CD4-positive, alpha-beta T cell (primary cell): ENCODE data around the gene MAP7D1. TPM values are rescaled to one million over a fixed set of nuclear protein-coding genes. Genes with fewer than 3 reads are reported as not detected.
A peak's percentile ranks its signal among the peaks of the same experiment; 100 is the strongest.

ENCODE experiments used
- ATAC-seq: fragments of 200-7000 bp; cut with Tn5 transposase; one replicate; pipeline ENCODE4 v1.10.0; 2022; ENCODE audit warnings: mild to moderate bottlenecking; ENCODE audit not compliant: poor library complexity
- CTCF ChIA-PET: fragments of 350-600 bp; sonication (Branson Sonifier 250); formaldehyde crosslinking; loops from one replicate; lab custom pipeline; 2021; ENCODE audit warnings: antibody characterized with exemption, inconsistent platforms; lab: Charles Lee
- POLR2A ChIA-PET: fragments of 350-600 bp; sonication (Branson Sonifier 250); formaldehyde crosslinking; loops from one replicate; lab custom pipeline; 2021; ENCODE audit warnings: antibody characterized with exemption, inconsistent platforms; lab: Charles Lee
- DNase-seq, 14 experiments: peaks; one replicate each; pipeline ENCODE4 v3.0.0-alpha.2; 2013 to 2020; ENCODE audit warnings: mixed read lengths in 2 of 14
- H3K27ac ChIP-seq, 2 donors: one replicate each; pipeline versions ENCODE4 v1.5.1 to v1.7.0; 2013; ENCODE audit warnings: low read length in 2 of 2, low read depth in 1 of 2, mild to moderate bottlenecking in 1 of 2
- H3K27me3 ChIP-seq, 2 experiments: 1 replicate in 1 of 2; 2 replicates in 1 of 2; pipeline versions ENCODE4 v1.6.1 to v1.7.0; 2013; ENCODE audit warnings: low read length in 2 of 2, control low read depth in 1 of 2, mild to moderate bottlenecking in 1 of 2, moderate library complexity in 1 of 2; ENCODE audit not compliant: insufficient read depth in 2 of 2, control insufficient read depth in 1 of 2
- H3K36me3 ChIP-seq: one replicate; pipeline ENCODE4 v1.6.1; 2013; ENCODE audit warnings: low read length, control low read depth; ENCODE audit not compliant: insufficient read depth
- H3K4me1 ChIP-seq: one replicate; pipeline ENCODE4 v1.6.1; 2013; ENCODE audit warnings: low read length, control low read depth; ENCODE audit not compliant: insufficient read depth
- H3K4me3 ChIP-seq: one replicate; pipeline ENCODE4 v1.5.1; 2013; ENCODE audit warnings: mild to moderate bottlenecking, low read length, moderate library complexity
- H3K9me3 ChIP-seq, 2 experiments: 1 replicate in 1 of 2; 2 replicates in 1 of 2; pipeline versions ENCODE4 v1.6.1 to v1.7.0; 2013; ENCODE audit warnings: low read length in 2 of 2, mild to moderate bottlenecking in 2 of 2, control low read depth in 1 of 2, moderate library complexity in 1 of 2; ENCODE audit not compliant: control insufficient read depth in 1 of 2, insufficient read depth in 1 of 2
- H3K27ac Mint-ChIP-seq: one replicate; pipeline ENCODE4 v1.8.0; 2020; ENCODE audit warnings: mixed read lengths
- H3K27me3 Mint-ChIP-seq: one replicate; pipeline ENCODE4 v1.8.0; 2021; ENCODE audit warnings: mixed read lengths
- H3K36me3 Mint-ChIP-seq: one replicate; pipeline ENCODE4 v1.8.0; 2021; ENCODE audit warnings: low read depth, mixed read lengths
- H3K4me1 Mint-ChIP-seq: one replicate; pipeline ENCODE4 v1.8.0; 2021; ENCODE audit warnings: low read depth, mixed read lengths
- H3K4me3 Mint-ChIP-seq: one replicate; pipeline ENCODE4 v1.8.0; 2020; ENCODE audit warnings: mild to moderate bottlenecking, mixed read lengths
- H3K9me3 Mint-ChIP-seq: one replicate; pipeline ENCODE4 v1.8.0; 2020; ENCODE audit warnings: mixed read lengths
- CTCF ChIP-seq: fragments of 200-600 bp; IDR thresholded peaks from one replicate; pipeline ENCODE4 v1.8.0; 2022; ENCODE audit warnings: antibody characterized with exemption, mild to moderate bottlenecking
- intact Hi-C, 2 experiments: fragments of 100-400 bp; cut with DNase I in 1 of 2; cut with micrococcal nuclease in 1 of 2; formaldehyde crosslinking; loops; one replicate each; pipeline versions ENCODE4 v1.15.1 to v1.9.0; 2023 to 2025; cut with DNase I, micrococcal nuclease
- total RNA-seq, 174 experiments: library from RNA in 2 of 174; stranded (reverse) in 2 of 174; gene quantifications; one replicate each; pipeline ENCODE4 v1.2.3 and lab custom pipeline; 2021 to 2026

Gene MAP7D1
- total RNA-seq, 2 experiments from 2014 or later: 156 to 163 TPM

- Mint-ChIP-seq H3K9me3 (no peaks in the 10 kb centered on the region), H3K27me3 (no peaks in the 10 kb centered on the region), H3K27ac (no peak overlapping the region), H3K4me1 (peaks cover 10% of the 10 kb centered on the region), H3K4me3 (no peak overlapping the region), H3K36me3 (peaks cover 27% of the 10 kb centered on the region)
- Histone ChIP-seq H3K27me3 (no peaks in the 10 kb centered on the region), H3K36me3 (peaks cover 26% of the 10 kb centered on the region), H3K9me3 (no peaks in the 10 kb centered on the region), H3K4me1 (peaks cover 6% of the 10 kb centered on the region), H3K4me3 (no peak overlapping the region), H3K27ac (no peak overlapping the region)
- ATAC-seq (no peak), DNase-seq (no peak)
- TF ChIP-seq CTCF: no peak
- intact Hi-C loops: loop anchor here (1.0 to 2.0 kb wide), 2 partner anchors 33 to 35 kb away; no protein-coding TSS in a partner anchor
- POLR2A ChIA-PET: interaction anchor here (1.2 to 1.8 kb wide), 4 partner anchors 15 to 54 kb away, joined by 3 to 6 read pairs (median 5); partner anchors contain the start of gene TRAPPC3
- CTCF ChIA-PET: interaction anchor here (1.2 to 2.0 kb wide), 4 partner anchors 15 to 152 kb away, joined by 3 to 9 read pairs (median 6); partner anchors contain the start of gene TRAPPC3
These were observed 21.9 kb upstream of the MAP7D1 start for GRCh38 chr1:36134031-36134430.

DNA sequence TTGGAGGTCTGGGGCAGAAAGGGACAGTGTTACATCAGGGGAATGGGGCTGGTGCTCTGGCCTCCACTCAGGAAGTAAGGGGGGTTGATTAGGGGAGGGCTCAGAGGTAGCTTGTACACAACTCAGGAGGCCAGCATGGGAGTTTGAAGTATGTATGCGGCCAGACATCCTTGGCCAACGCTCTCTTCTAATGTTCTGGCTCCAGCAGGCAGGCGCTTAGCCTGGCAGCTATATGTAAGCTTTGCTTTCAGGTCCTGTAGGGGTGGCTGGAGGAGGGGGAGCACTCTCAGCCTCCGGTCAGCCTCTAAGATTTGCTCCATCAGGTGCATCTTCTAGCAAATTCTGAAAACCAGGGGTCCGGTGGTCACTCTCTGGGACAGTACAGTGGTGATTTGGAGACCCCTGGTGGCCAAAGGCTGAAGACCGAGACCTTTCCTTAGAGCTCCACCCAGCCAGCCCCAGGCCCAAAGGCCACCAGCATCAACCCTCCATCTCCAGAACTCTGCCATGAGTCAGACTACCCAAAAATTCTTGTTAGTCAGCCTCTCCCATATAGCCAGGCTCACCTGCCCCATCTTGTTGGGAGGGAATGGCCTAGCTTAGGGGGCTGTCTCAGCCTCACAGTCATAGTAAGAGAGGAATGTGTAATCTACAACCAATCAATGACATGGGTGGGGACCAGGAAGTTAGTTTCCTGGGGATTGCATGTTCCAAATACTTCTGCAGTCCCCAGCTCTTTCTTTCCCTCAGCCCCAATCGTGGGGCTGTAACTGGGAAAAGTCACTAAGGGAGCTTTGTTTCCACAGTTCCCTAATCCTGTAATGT, 21.2 kb upstream of the MAP7D1 start:
- Mint-ChIP-seq H3K27ac (peak overlapping the region; percentile 21), H3K4me1 (peaks cover 10% of the 10 kb centered on the region), H3K36me3 (peaks cover 33% of the 10 kb centered on the region), H3K4me3 (no peak overlapping the region), H3K9me3 (no peaks in the 10 kb centered on the region), H3K27me3 (no peaks in the 10 kb centered on the region)
- TF ChIP-seq CTCF: peak; percentile 61
- ChIA-PET POLR2A (interaction anchor here (1.2 to 1.8 kb wide), 4 partner anchors 15 to 37 kb away, joined by 4 to 6 read pairs (median 6); partner anchors contain the start of gene TRAPPC3), CTCF (interaction anchor here (0.6 to 2.0 kb wide), 6 partner anchors 11 to 151 kb away, joined by 3 to 9 read pairs (median 4); partner anchors contain the start of gene TRAPPC3)
- Histone ChIP-seq H3K36me3 (peaks cover 33% of the 10 kb centered on the region), H3K4me1 (peaks cover 6% of the 10 kb centered on the region), H3K27ac (no peak overlapping the region), H3K4me3 (no peak overlapping the region), H3K9me3 (no peaks in the 10 kb centered on the region), H3K27me3 (no peaks in the 10 kb centered on the region)
- ATAC-seq (peak; percentile 21), DNase-seq (peak in 4 of 14 experiments; percentile 24 to 63 (median 60))
- intact Hi-C loops: loop anchor here (1.0 to 2.0 kb wide), 2 partner anchors 34 to 35 kb away; no protein-coding TSS in a partner anchor

- Histone ChIP-seq H3K4me1 (peaks cover 6% of the 10 kb centered on the region), H3K27me3 (no peaks in the 10 kb centered on the region), H3K27ac (no peak overlapping the region), H3K9me3 (no peaks in the 10 kb centered on the region), H3K4me3 (no peak overlapping the region), H3K36me3 (peaks cover 38% of the 10 kb centered on the region)
- no peak for TF ChIP-seq CTCF
- ChIA-PET POLR2A (interaction anchor here (1.2 to 1.8 kb wide), 4 partner anchors 14 to 37 kb away, joined by 4 to 6 read pairs (median 6); partner anchors contain the start of gene TRAPPC3), CTCF (interaction anchor here (0.6 to 2.0 kb wide), 6 partner anchors 10 to 150 kb away, joined by 3 to 9 read pairs (median 4); partner anchors contain the start of gene TRAPPC3)
- H3K27me3 Mint-ChIP-seq: no peaks in the 10 kb centered on the region
- peak overlapping the region; percentile 21 for H3K27ac Mint-ChIP-seq
- peaks cover 39% of the 10 kb centered on the region for H3K36me3 Mint-ChIP-seq
- no peak overlapping the region for H3K4me3 Mint-ChIP-seq
- ATAC-seq (no peak), DNase-seq (no peak)
- intact Hi-C loops: loop anchor here in 1 of 2 experiments (2.0 kb wide), 1 partner anchor 34 kb away; no protein-coding TSS in a partner anchor
- H3K4me1 Mint-ChIP-seq: peaks cover 10% of the 10 kb centered on the region
- H3K9me3 Mint-ChIP-seq: no peaks in the 10 kb centered on the region
These were observed 20.7 kb upstream of the MAP7D1 start for GRCh38 chr1:36135330-36135667.
